Astrocyte (in vitro differentiated cells and primary cell): ENCODE data around the gene PRKCE. TPM values are rescaled to one million over a fixed set of nuclear protein-coding genes. Genes with fewer than 3 reads are reported as not detected.

Experiments used
- DNase-seq: peaks from one replicate; pipeline ENCODE4 v3.0.0-alpha.2; 2010; ENCODE audit warnings: low read depth
- FAIRE-seq: peaks from 2 replicates; lab custom pipeline; 2011; peaks lifted over from hg19 to GRCh38; lab: Jason Lieb, UNC
- H2AFZ ChIP-seq: 2 replicates; pipeline ENCODE4 v1.6.0; 2012; ENCODE audit warnings: low read depth, low read length, inconsistent platforms
- H3K27ac ChIP-seq: 2 replicates; pipeline ENCODE4 v1.5.1; 2011; ENCODE audit warnings: low read depth, low read length, inconsistent platforms
- H3K27me3 ChIP-seq: 2 replicates; pipeline ENCODE4 v1.6.0; 2011; ENCODE audit warnings: low read length, inconsistent platforms; ENCODE audit not compliant: insufficient read depth
- H3K36me3 ChIP-seq: 2 replicates; pipeline ENCODE4 v1.5.1; 2011; ENCODE audit warnings: low read length, inconsistent platforms; ENCODE audit not compliant: insufficient read depth
- H3K4me1 ChIP-seq: 2 replicates; pipeline ENCODE4 v1.5.1; 2011; ENCODE audit warnings: low read length, inconsistent platforms; ENCODE audit not compliant: insufficient read depth
- H3K4me2 ChIP-seq: 2 replicates; pipeline ENCODE4 v1.6.0; 2012; ENCODE audit warnings: low read length, inconsistent platforms
- H3K4me3 ChIP-seq: 2 replicates; pipeline ENCODE4 v1.5.1; 2011; ENCODE audit warnings: low read depth, mild to moderate bottlenecking, low read length, inconsistent platforms; ENCODE audit not compliant: insufficient read depth
- H3K79me2 ChIP-seq: 2 replicates; pipeline ENCODE4 v1.6.0; 2012; ENCODE audit warnings: mild to moderate bottlenecking, low read length, inconsistent platforms; ENCODE audit not compliant: insufficient read depth
- H3K9ac ChIP-seq: 2 replicates; pipeline ENCODE4 v1.6.0; 2012; ENCODE audit warnings: mild to moderate bottlenecking, low read length, inconsistent platforms
- H3K9me3 ChIP-seq: 2 replicates; pipeline ENCODE4 v1.5.1; 2012; ENCODE audit warnings: low read depth, mild to moderate bottlenecking, low read length, inconsistent platforms; ENCODE audit not compliant: insufficient read depth
- H4K20me1 ChIP-seq: 2 replicates; pipeline ENCODE4 v1.6.0; 2012; ENCODE audit warnings: low read length, inconsistent platforms; ENCODE audit not compliant: insufficient read depth
- H3K27ac Mint-ChIP-seq: one replicate; pipeline ENCODE4 v1.8.0; 2021; ENCODE audit warnings: mild to moderate bottlenecking, mixed read lengths; ENCODE audit not compliant: unreplicated experiment
- H3K27me3 Mint-ChIP-seq: one replicate; pipeline ENCODE4 v1.8.0; 2021; ENCODE audit warnings: low read depth, mixed read lengths; ENCODE audit not compliant: unreplicated experiment
- H3K36me3 Mint-ChIP-seq: one replicate; pipeline ENCODE4 v1.8.0; 2021; ENCODE audit warnings: low read depth, mixed read lengths; ENCODE audit not compliant: unreplicated experiment
- H3K4me1 Mint-ChIP-seq: one replicate; pipeline ENCODE4 v1.8.0; 2021; ENCODE audit warnings: low read depth, mixed read lengths; ENCODE audit not compliant: unreplicated experiment
- H3K4me3 Mint-ChIP-seq: one replicate; pipeline ENCODE4 v1.8.0; 2021; ENCODE audit warnings: mild to moderate bottlenecking, moderate library complexity, mixed read lengths; ENCODE audit not compliant: unreplicated experiment
- H3K9me3 Mint-ChIP-seq: one replicate; pipeline ENCODE4 v1.8.0; 2021; ENCODE audit warnings: mild to moderate bottlenecking, mixed read lengths; ENCODE audit not compliant: unreplicated experiment
- EZH2 ChIP-seq: IDR thresholded peaks from 2 replicates; pipeline ENCODE4 v1.6.1; 2012; ENCODE audit warnings: mild to moderate bottlenecking, low read length, inconsistent platforms; ENCODE audit not compliant: insufficient read depth
- total RNA-seq: library from RNA; stranded (reverse); gene quantifications from 2 replicates; pipeline ENCODE4 v1.2.1, GENCODE V29; 2021
- TF ChIP-seq, protein P1 (sequence below): IDR thresholded peaks from 2 replicates; pipeline ENCODE4 v1.5.1; 2011; ENCODE audit warnings: low read depth, mild to moderate bottlenecking, inconsistent platforms, low read length, moderate library complexity; ENCODE audit not compliant: insufficient read depth

Gene PRKCE
- total RNA-seq, 1 donor from 2014 or later = 12.8 TPM

DNA sequence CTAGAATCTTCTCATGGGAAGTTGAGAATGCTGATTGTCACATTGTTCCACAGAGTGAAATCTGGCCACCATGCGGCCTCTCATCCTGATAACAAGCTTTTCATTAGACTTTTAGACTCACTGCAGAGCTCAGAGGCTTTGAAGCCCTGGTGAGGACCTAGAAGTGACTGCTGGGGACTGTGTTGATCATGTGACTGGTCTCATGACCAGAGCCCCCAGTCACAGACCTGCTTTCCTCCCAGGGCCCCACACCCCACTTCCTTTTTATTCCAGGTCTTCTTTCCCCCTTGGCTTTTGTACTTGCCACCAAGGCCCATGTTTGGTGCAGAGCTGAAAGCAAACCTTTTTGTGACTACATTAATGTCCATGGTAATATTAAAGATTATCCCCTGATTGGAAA, 45.2 kb downstream of the PRKCE start:
- Histone ChIP-seq H3K4me3 (no peak overlapping the region), H3K27ac (no peak overlapping the region), H3K4me1 (peaks cover 13% of the 10 kb centered on the region), H3K9me3 (no peaks in the 10 kb centered on the region), H3K36me3 (no peaks in the 10 kb centered on the region), H4K20me1 (peaks cover 16% of the 10 kb centered on the region), H3K9ac (no peak overlapping the region), H3K27me3 (no peaks in the 10 kb centered on the region), H3K4me2 (no peak overlapping the region), H2AFZ (no peak overlapping the region), H3K79me2 (peaks cover 6% of the 10 kb centered on the region)
- Mint-ChIP-seq H3K9me3 (no peaks in the 10 kb centered on the region), H3K27me3 (no peaks in the 10 kb centered on the region), H3K36me3 (no peaks in the 10 kb centered on the region), H3K27ac (no peak overlapping the region), H3K4me3 (no peak overlapping the region), H3K4me1 (peaks cover 19% of the 10 kb centered on the region)
- TF ChIP-seq EZH2 = no peak
- TF ChIP-seq, protein P1, sequence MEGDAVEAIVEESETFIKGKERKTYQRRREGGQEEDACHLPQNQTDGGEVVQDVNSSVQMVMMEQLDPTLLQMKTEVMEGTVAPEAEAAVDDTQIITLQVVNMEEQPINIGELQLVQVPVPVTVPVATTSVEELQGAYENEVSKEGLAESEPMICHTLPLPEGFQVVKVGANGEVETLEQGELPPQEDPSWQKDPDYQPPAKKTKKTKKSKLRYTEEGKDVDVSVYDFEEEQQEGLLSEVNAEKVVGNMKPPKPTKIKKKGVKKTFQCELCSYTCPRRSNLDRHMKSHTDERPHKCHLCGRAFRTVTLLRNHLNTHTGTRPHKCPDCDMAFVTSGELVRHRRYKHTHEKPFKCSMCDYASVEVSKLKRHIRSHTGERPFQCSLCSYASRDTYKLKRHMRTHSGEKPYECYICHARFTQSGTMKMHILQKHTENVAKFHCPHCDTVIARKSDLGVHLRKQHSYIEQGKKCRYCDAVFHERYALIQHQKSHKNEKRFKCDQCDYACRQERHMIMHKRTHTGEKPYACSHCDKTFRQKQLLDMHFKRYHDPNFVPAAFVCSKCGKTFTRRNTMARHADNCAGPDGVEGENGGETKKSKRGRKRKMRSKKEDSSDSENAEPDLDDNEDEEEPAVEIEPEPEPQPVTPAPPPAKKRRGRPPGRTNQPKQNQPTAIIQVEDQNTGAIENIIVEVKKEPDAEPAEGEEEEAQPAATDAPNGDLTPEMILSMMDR = no peak
- no peak for DNase-seq
- no peak for FAIRE-seq

DNA sequence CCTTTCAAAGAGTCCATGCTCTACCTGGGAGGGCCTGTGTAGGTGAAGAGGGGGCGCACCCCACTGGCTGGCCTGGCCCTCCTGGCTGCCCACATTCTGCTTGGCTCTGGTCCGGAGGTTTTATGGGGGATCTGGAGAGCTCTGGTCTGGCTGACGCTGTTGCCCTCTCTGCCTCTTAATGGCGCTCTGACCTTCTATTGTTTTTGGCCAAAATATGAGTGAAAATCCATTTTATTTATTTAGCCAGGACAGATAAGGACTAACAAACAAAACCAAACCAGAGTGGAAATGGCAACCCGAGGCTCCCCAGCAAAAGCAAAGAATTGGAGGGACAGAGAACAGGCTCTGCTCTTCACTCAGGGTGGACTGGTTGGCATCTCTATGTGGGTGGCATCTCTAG, 45.7 kb downstream of the PRKCE start:
- no peak for FAIRE-seq

DNA sequence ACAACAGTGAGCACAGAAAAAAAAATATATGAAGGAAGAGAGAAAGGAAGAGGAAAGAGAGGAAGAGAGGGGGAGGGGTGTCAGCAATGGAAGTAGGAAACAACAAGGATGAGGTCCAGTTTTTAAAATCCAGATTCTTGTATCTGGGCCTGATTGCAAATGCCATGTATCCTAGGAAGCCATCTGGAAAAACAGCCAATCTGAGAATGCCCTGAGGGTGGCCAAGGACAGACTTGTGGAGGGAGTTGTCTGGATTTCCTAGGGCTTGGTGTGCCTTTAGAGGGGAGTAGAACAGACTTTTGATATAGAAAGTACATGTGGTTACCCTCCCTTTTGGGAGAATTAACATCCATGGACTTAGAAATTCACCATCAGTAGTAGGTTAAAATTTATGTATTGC, 47.1 kb downstream of the PRKCE start:
- Histone ChIP-seq H3K4me2 (peak overlapping the region; percentile 63), H3K9me3 (no peaks in the 10 kb centered on the region), H3K4me1 (peaks cover 13% of the 10 kb centered on the region), H3K79me2 (peaks cover 6% of the 10 kb centered on the region), H3K36me3 (no peaks in the 10 kb centered on the region), H2AFZ (no peak overlapping the region), H3K4me3 (no peak overlapping the region), H3K27ac (no peak overlapping the region), H3K27me3 (no peaks in the 10 kb centered on the region), H3K9ac (no peak overlapping the region), H4K20me1 (peaks cover 7% of the 10 kb centered on the region)
- no peak for FAIRE-seq
- H3K4me3 Mint-ChIP-seq = no peak overlapping the region
- no peaks in the 10 kb centered on the region for H3K27me3 Mint-ChIP-seq
- no peaks in the 10 kb centered on the region for H3K9me3 Mint-ChIP-seq
- H3K36me3 Mint-ChIP-seq = no peaks in the 10 kb centered on the region
- TF ChIP-seq EZH2 = no peak
- TF ChIP-seq, protein P1 = no peak
- peaks cover 19% of the 10 kb centered on the region for H3K4me1 Mint-ChIP-seq
- DNase-seq = no peak
- H3K27ac Mint-ChIP-seq = peak overlapping the region; percentile 90

More for the DNA sequence above, 45.7 kb downstream of the PRKCE start:
- no peak for DNase-seq
- Mint-ChIP-seq H3K27ac (no peak overlapping the region), H3K27me3 (no peaks in the 10 kb centered on the region), H3K36me3 (no peaks in the 10 kb centered on the region), H3K4me3 (no peak overlapping the region), H3K9me3 (no peaks in the 10 kb centered on the region), H3K4me1 (peaks cover 19% of the 10 kb centered on the region)
- Histone ChIP-seq H3K4me3 (no peak overlapping the region), H4K20me1 (peaks cover 16% of the 10 kb centered on the region), H3K4me1 (peaks cover 13% of the 10 kb centered on the region), H3K9ac (no peak overlapping the region), H3K4me2 (no peak overlapping the region), H3K36me3 (no peaks in the 10 kb centered on the region), H2AFZ (no peak overlapping the region), H3K79me2 (peaks cover 6% of the 10 kb centered on the region), H3K9me3 (no peaks in the 10 kb centered on the region), H3K27ac (no peak overlapping the region), H3K27me3 (no peaks in the 10 kb centered on the region)
- TF ChIP-seq EZH2 = no peak
- TF ChIP-seq, protein P1 = no peak
